ENCODE results near the gene TCP11.

TCP11 gene

DNA sequence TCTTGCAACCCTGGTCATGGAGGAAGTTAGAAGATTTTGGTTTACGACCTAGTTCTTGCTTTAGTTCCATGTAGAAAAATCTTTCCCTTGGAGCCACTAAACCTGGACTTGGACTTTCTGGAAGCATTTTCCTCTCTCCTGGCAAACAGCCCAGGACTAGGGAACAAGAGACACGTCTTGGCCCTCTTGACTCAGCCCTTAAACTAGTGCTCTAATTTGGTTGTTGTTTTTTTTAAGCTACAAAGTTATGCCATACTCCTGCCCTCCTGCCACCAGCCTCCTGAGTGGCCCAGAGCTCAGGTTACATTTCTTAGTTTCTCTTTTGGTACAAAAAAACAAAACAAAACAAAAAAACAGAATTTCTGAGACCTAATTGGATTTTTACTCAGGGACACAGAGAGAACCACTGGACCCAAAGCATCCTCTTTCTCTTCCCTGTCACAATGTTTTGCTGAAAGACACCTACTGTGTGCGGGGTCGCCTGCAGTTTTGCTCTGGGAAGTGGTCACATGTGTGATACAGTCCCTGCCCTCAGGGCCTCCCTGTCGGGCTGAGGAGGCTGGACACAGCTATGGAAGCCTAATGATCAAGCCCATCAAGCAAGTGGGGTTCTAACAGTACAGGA, 40.3 kb upstream of the TCP11 start:
- Histone ChIP-seq H3K27ac (ENCODE audit: insufficient read depth, low read length, poor library complexity, severe bottlenecking) (no peak overlapping the region), H3K4me1 (ENCODE audit: control insufficient read depth, insufficient read depth, low read length, poor library complexity, severe bottlenecking) (no peaks in the 10 kb centered on the region), H3K27me3 (replicated peaks; ENCODE audit: control insufficient read depth, insufficient read depth, low read length, poor library complexity, severe bottlenecking) (no peaks in the 10 kb centered on the region), H3K9me3 (ENCODE audit: control insufficient read depth, low read length) (no peaks in the 10 kb centered on the region), H3K36me3 (ENCODE audit: control insufficient read depth, insufficient read depth, low read length) (no peaks in the 10 kb centered on the region), H3K4me3 (ENCODE audit: insufficient read depth, low read depth, low read length, poor library complexity, severe bottlenecking) (no peak overlapping the region)
- DNase-seq, result no peak

DNA sequence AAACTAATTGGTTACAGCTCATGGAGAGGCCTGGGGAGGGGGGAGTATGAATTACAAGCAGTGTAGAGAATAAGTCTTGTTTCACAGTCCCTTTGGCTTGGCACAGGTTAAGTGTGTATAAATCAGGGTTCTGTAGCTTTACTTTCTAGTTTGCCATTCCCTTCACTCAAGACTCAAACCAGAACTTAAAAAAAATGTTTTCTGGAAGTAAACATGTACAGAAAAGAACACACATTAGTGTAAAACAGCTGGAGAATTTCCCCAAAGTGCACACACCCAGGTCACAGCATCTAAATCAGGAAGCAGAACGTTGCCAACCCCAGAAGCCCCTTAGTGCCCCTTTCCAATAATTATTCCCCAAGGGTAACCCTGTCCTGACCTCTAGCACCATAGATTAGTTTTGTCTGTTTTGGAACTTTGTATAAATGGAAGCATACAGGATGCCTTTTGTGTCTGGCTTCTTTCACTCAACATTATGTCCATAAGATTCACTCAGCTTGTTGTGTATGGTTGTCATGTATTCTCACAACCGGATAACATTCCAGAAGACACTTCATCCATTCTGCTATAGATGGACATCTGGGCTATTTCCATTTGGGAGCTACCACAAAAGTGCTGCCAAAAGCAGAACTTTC, 38.9 kb upstream of the TCP11 start:
- H3K4me1 ChIP-seq (ENCODE audit: control insufficient read depth, insufficient read depth, low read length, poor library complexity, severe bottlenecking), result no peaks in the 10 kb centered on the region
- no peak for DNase-seq
- no peaks in the 10 kb centered on the region for H3K27me3 ChIP-seq (replicated peaks; ENCODE audit: control insufficient read depth, insufficient read depth, low read length, poor library complexity, severe bottlenecking)
- H3K27ac ChIP-seq (ENCODE audit: insufficient read depth, low read length, poor library complexity, severe bottlenecking), result no peak overlapping the region
- H3K36me3 ChIP-seq (ENCODE audit: control insufficient read depth, insufficient read depth, low read length), result no peaks in the 10 kb centered on the region
- H3K4me3 ChIP-seq (ENCODE audit: insufficient read depth, low read depth, low read length, poor library complexity, severe bottlenecking), result no peak overlapping the region
- H3K9me3 ChIP-seq (ENCODE audit: control insufficient read depth, low read length), result no peaks in the 10 kb centered on the region

DNA sequence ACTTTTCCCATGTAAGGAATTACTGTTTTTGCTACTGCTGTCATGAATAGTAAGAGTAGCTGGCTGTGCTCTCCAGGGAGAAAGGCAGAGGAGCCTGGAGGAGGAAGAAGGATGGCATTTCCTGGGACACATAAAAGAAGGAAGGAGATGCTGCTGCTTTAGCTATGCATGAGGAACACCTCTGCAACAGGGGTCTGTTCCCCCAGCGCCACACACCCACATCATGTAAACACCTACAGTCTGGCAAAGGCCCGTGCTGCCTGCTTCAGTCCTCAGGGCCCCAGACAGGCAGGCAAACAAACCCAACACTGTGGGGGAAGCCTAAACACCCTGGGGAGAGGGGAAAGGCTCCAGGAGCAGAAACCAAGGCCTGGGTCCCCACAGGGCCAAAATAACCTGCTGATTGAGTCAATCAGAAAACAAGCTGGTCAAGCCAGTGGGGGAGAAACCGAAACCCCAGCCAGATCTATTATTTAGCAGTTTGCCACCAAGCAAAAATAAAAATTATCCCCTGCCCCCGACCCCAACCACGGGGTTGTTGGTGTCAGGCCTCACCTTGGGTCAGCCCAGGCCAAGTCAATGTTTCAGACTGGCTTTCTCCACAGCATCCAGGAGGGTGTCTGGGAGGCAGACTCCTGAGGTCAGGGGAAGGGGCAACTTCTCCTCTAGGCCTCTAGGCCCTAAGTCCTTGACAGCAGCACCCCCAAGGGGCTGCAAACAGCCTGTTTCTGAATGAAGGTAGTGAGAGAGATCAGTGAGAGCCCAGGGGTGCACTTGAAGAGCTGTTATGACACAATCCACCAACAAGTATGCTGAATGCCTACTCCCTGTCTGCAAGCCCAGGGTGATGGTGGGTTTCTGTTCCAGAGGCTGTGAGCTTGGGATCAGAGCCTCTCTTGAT, 38.0 kb upstream of the TCP11 start:
- Histone ChIP-seq H3K9me3 (ENCODE audit: control insufficient read depth, low read length) (no peaks in the 10 kb centered on the region), H3K27me3 (replicated peaks; ENCODE audit: control insufficient read depth, insufficient read depth, low read length, poor library complexity, severe bottlenecking) (no peaks in the 10 kb centered on the region), H3K27ac (ENCODE audit: insufficient read depth, low read length, poor library complexity, severe bottlenecking) (no peak overlapping the region), H3K4me3 (ENCODE audit: insufficient read depth, low read depth, low read length, poor library complexity, severe bottlenecking) (no peak overlapping the region), H3K4me1 (ENCODE audit: control insufficient read depth, insufficient read depth, low read length, poor library complexity, severe bottlenecking) (no peaks in the 10 kb centered on the region), H3K36me3 (ENCODE audit: control insufficient read depth, insufficient read depth, low read length) (no peaks in the 10 kb centered on the region)
- no peak for DNase-seq

- H3K9me3 ChIP-seq (ENCODE audit: control insufficient read depth, low read length), result no peaks in the 10 kb centered on the region
- H3K36me3 ChIP-seq (ENCODE audit: control insufficient read depth, insufficient read depth, low read length), result no peaks in the 10 kb centered on the region
- no peak overlapping the region for H3K27ac ChIP-seq (ENCODE audit: insufficient read depth, low read length, poor library complexity, severe bottlenecking)
- H3K4me3 ChIP-seq (ENCODE audit: insufficient read depth, low read depth, low read length, poor library complexity, severe bottlenecking), result no peak overlapping the region
- H3K27me3 ChIP-seq (replicated peaks; ENCODE audit: control insufficient read depth, insufficient read depth, low read length, poor library complexity, severe bottlenecking), result no peaks in the 10 kb centered on the region
- H3K4me1 ChIP-seq (ENCODE audit: control insufficient read depth, insufficient read depth, low read length, poor library complexity, severe bottlenecking), result no peaks in the 10 kb centered on the region
- no peak for DNase-seq
Measured at GRCh38 chr6:35178012-35178411, 36.9 kb upstream of the TCP11 start.

DNA sequence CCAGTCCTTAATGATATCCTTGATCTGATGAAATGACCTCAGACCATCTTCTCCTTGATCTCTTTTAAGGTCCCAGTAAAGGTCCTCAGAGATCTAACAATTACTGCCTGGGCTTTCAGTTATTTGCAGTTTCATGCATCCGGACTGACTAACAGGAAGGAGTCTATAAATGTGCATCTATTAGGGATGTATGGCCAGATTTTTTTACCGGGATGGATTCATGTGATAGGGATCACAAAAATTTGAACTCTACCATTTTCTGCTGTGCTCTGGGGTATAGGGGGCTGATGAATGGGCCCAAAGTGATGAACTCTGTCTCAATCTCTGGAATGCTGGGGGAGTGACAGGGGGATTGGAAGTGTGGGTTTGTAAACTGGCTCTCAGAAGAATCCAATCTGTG, 36.5 kb upstream of the TCP11 start:
- Histone ChIP-seq H3K4me1 (ENCODE audit: control insufficient read depth, insufficient read depth, low read length, poor library complexity, severe bottlenecking) (no peaks in the 10 kb centered on the region), H3K4me3 (ENCODE audit: insufficient read depth, low read depth, low read length, poor library complexity, severe bottlenecking) (no peak overlapping the region), H3K27me3 (replicated peaks; ENCODE audit: control insufficient read depth, insufficient read depth, low read length, poor library complexity, severe bottlenecking) (no peaks in the 10 kb centered on the region), H3K36me3 (ENCODE audit: control insufficient read depth, insufficient read depth, low read length) (no peaks in the 10 kb centered on the region), H3K27ac (ENCODE audit: insufficient read depth, low read length, poor library complexity, severe bottlenecking) (no peak overlapping the region), H3K9me3 (ENCODE audit: control insufficient read depth, low read length) (no peaks in the 10 kb centered on the region)
- no peak for DNase-seq

DNA sequence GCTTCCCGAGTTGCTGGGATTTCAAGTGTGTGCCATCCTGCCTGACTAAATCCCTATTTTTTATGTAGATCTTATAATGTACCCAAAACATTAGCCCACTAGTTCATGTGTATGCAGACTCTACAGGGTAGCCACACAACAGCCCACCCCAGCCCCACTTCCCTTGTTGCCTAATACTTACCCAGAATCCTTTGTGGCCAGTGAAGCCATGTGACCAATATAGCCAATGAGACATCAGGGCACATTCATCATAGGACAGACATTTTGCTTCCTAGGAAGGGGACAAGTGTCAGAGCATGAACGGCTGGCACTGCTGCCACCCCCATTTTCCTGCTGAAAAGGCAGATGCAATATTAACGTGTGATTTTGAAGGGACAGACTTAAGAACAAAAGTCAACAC, 36.0 kb upstream of the TCP11 start:
- no peaks in the 10 kb centered on the region for H3K9me3 ChIP-seq (ENCODE audit: control insufficient read depth, low read length)
- H3K4me3 ChIP-seq (ENCODE audit: insufficient read depth, low read depth, low read length, poor library complexity, severe bottlenecking), result no peak overlapping the region
- no peak for DNase-seq
- H3K36me3 ChIP-seq (ENCODE audit: control insufficient read depth, insufficient read depth, low read length), result no peaks in the 10 kb centered on the region
- H3K27me3 ChIP-seq (replicated peaks; ENCODE audit: control insufficient read depth, insufficient read depth, low read length, poor library complexity, severe bottlenecking), result no peaks in the 10 kb centered on the region
- H3K27ac ChIP-seq (ENCODE audit: insufficient read depth, low read length, poor library complexity, severe bottlenecking), result no peak overlapping the region
- no peaks in the 10 kb centered on the region for H3K4me1 ChIP-seq (ENCODE audit: control insufficient read depth, insufficient read depth, low read length, poor library complexity, severe bottlenecking)

DNA sequence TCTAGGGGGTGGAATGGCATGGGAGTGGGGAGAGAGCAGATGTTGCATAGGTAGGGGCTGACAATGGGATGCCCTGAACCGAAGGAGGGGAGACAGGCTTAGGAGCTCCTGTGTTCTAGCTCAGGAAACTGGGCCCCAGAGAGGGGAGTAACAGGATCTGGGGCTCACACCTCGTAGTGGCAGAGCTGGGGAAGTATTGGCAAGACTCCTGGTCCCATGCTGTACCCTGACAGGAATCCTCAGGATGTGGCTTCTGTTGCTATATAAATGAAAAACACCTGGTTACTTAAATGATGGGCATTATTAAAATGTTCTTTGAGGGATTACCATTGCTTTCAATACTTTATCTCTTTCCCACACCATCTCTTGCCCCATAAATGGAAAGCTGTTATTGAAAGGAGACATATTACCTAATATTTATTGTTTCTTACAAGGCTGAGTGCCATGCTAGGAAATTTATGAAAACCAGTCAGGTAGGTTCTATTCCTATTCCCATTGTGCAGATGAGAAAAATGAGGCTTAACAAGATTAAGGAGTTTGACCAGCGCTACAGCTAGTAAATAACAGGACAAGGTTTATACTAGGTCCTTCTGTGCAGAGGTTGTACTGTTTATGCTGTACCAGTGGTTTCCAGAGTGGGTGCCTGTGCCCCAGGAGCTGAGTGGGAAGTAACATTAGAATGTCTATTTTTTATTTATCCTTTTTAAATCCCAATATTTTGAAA, 35.3 kb upstream of the TCP11 start:
- Histone ChIP-seq H3K27me3 (replicated peaks; ENCODE audit: control insufficient read depth, insufficient read depth, low read length, poor library complexity, severe bottlenecking) (no peaks in the 10 kb centered on the region), H3K9me3 (ENCODE audit: control insufficient read depth, low read length) (no peaks in the 10 kb centered on the region), H3K4me3 (ENCODE audit: insufficient read depth, low read depth, low read length, poor library complexity, severe bottlenecking) (no peak overlapping the region), H3K36me3 (ENCODE audit: control insufficient read depth, insufficient read depth, low read length) (no peaks in the 10 kb centered on the region), H3K27ac (ENCODE audit: insufficient read depth, low read length, poor library complexity, severe bottlenecking) (no peak overlapping the region), H3K4me1 (ENCODE audit: control insufficient read depth, insufficient read depth, low read length, poor library complexity, severe bottlenecking) (no peaks in the 10 kb centered on the region)
- DNase-seq, result no peak

GRCh38 chr6:35174501-35174900, 33.4 kb upstream of the TCP11 start:
- H3K27ac ChIP-seq (ENCODE audit: insufficient read depth, low read length, poor library complexity, severe bottlenecking), result no peak overlapping the region
- H3K27me3 ChIP-seq (replicated peaks; ENCODE audit: control insufficient read depth, insufficient read depth, low read length, poor library complexity, severe bottlenecking), result no peaks in the 10 kb centered on the region
- no peaks in the 10 kb centered on the region for H3K36me3 ChIP-seq (ENCODE audit: control insufficient read depth, insufficient read depth, low read length)
- H3K9me3 ChIP-seq (ENCODE audit: control insufficient read depth, low read length), result no peaks in the 10 kb centered on the region
- H3K4me1 ChIP-seq (ENCODE audit: control insufficient read depth, insufficient read depth, low read length, poor library complexity, severe bottlenecking), result no peaks in the 10 kb centered on the region
- DNase-seq, result no peak
- H3K4me3 ChIP-seq (ENCODE audit: insufficient read depth, low read depth, low read length, poor library complexity, severe bottlenecking), result no peak overlapping the region

GRCh38 chr6:35174088-35174434, 32.9 kb upstream of the TCP11 start:
- Histone ChIP-seq H3K27ac (ENCODE audit: insufficient read depth, low read length, poor library complexity, severe bottlenecking) (no peak overlapping the region), H3K27me3 (replicated peaks; ENCODE audit: control insufficient read depth, insufficient read depth, low read length, poor library complexity, severe bottlenecking) (no peaks in the 10 kb centered on the region), H3K36me3 (ENCODE audit: control insufficient read depth, insufficient read depth, low read length) (no peaks in the 10 kb centered on the region), H3K4me1 (ENCODE audit: control insufficient read depth, insufficient read depth, low read length, poor library complexity, severe bottlenecking) (no peaks in the 10 kb centered on the region), H3K4me3 (ENCODE audit: insufficient read depth, low read depth, low read length, poor library complexity, severe bottlenecking) (no peak overlapping the region), H3K9me3 (ENCODE audit: control insufficient read depth, low read length) (no peaks in the 10 kb centered on the region)
- DNase-seq, result no peak
